Adrenal gland (tissue), 5 donors: Measurements from ENCODE around the gene CXCR6.

Experiments
- POLR2A ChIP-seq, 2 donors: fragments of 450-650 bp; IDR thresholded peaks; one replicate each; pipeline ENCODE4 v1.6.1; 2017; ENCODE audit warnings: antibody characterized with exemption in 2 of 2, mild to moderate bottlenecking in 2 of 2, moderate library complexity in 1 of 2
- TF ChIP-seq, protein P1 (sequence below), 6 experiments: fragments of 450-650 bp in 4 of 6; fragments of 200-600 bp in 2 of 6; sonication (generic) in 1 of 6; IDR thresholded peaks; 1 replicate in 5 of 6; 2 replicates in 1 of 6; pipeline versions ENCODE4 v1.5.1 to v1.8.0; 2016 to 2021; ENCODE audit warnings: antibody characterized with exemption in 6 of 6, mild to moderate bottlenecking in 2 of 6, moderate library complexity in 1 of 6
- donor health status: DM: no; HTN: no; CAD: no.

- TF ChIP-seq, protein P1, sequence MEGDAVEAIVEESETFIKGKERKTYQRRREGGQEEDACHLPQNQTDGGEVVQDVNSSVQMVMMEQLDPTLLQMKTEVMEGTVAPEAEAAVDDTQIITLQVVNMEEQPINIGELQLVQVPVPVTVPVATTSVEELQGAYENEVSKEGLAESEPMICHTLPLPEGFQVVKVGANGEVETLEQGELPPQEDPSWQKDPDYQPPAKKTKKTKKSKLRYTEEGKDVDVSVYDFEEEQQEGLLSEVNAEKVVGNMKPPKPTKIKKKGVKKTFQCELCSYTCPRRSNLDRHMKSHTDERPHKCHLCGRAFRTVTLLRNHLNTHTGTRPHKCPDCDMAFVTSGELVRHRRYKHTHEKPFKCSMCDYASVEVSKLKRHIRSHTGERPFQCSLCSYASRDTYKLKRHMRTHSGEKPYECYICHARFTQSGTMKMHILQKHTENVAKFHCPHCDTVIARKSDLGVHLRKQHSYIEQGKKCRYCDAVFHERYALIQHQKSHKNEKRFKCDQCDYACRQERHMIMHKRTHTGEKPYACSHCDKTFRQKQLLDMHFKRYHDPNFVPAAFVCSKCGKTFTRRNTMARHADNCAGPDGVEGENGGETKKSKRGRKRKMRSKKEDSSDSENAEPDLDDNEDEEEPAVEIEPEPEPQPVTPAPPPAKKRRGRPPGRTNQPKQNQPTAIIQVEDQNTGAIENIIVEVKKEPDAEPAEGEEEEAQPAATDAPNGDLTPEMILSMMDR (IDR thresholded peaks at IDR 0.05) = no peak
- TF ChIP-seq POLR2A (IDR thresholded peaks at IDR 0.05) = no peak
These were observed 47.4 kb upstream of the CXCR6 start for GRCh38 chr3:45895686-45896468.
